Mammary epithelial cell (primary cell): ENCODE results near the gene HLCS.

Source experiments
- EZH2 ChIP-seq: IDR thresholded peaks from 2 replicates; pipeline ENCODE4 v1.6.1; 2012; ENCODE audit warnings: low read length, inconsistent platforms, borderline replicate concordance
- TF ChIP-seq, protein P1 (sequence below), 2 donors: IDR thresholded peaks in 1 of 2; conservative IDR thresholded peaks in 1 of 2; 2 replicates each; pipeline ENCODE4 v1.5.1; 2011 to 2012; ENCODE audit warnings: inconsistent platforms in 2 of 2, low read length in 2 of 2, mild to moderate bottlenecking in 2 of 2, control low read depth in 1 of 2, low read depth in 1 of 2; ENCODE audit not compliant: insufficient read depth in 1 of 2; ENCODE audit errors: extremely low read depth in 1 of 2

DNA sequence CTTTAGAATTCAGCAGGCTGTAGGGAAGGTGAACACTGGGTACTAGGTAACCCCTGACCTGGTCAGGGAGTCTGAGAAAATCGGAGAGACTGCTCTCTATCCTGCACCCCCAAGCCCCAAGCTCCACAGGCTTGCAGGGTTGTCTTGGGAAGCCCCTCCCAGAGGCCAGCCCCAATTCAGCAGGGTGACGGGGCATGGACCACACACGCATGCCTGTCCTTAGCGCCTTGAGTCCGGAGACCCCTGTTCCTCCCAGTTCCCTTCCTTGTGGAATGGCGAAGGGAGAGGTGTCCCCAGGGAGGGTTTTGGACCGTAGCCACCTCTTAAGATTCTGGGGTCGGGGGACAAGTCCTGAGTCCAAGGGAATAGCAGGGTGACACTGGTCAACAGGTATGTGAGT is 116.1 kb downstream of the HLCS start:
- TF ChIP-seq, protein P1, sequence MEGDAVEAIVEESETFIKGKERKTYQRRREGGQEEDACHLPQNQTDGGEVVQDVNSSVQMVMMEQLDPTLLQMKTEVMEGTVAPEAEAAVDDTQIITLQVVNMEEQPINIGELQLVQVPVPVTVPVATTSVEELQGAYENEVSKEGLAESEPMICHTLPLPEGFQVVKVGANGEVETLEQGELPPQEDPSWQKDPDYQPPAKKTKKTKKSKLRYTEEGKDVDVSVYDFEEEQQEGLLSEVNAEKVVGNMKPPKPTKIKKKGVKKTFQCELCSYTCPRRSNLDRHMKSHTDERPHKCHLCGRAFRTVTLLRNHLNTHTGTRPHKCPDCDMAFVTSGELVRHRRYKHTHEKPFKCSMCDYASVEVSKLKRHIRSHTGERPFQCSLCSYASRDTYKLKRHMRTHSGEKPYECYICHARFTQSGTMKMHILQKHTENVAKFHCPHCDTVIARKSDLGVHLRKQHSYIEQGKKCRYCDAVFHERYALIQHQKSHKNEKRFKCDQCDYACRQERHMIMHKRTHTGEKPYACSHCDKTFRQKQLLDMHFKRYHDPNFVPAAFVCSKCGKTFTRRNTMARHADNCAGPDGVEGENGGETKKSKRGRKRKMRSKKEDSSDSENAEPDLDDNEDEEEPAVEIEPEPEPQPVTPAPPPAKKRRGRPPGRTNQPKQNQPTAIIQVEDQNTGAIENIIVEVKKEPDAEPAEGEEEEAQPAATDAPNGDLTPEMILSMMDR (conservative IDR thresholded peaks at IDR 0.05 in 1 of 2, IDR thresholded peaks at IDR 0.05 in 1 of 2; ENCODE audit: extremely low read depth in 1 of 2, insufficient read depth in 1 of 2, low read depth in 1 of 2, low read length in 2 of 2), result no peak
- TF ChIP-seq EZH2, result no peak
